HepG2 (cell line): ENCODE data around the gene POLR2B. TPM values are rescaled to one million over a fixed set of nuclear protein-coding genes. Genes with fewer than 3 reads are reported as not detected.
A peak's percentile ranks its signal among the peaks of the same experiment; 100 is the strongest.

Experiments used
- HNF4A ChIP-seq: sonication (generic); formaldehyde crosslinking; IDR thresholded peaks from 2 replicates; pipeline ENCODE4 v1.4.0; 2020; ENCODE audit warnings: missing genetic modification reagents
- IRF2 ChIP-seq: IDR thresholded peaks from 2 replicates; pipeline ENCODE4 v1.6.1; 2018; ENCODE audit warnings: missing genetic modification reagents, missing compliant biosample characterization
- KDM1A ChIP-seq: IDR thresholded peaks from 2 replicates; pipeline ENCODE4 v1.6.1; 2016; ENCODE audit warnings: missing compliant biosample characterization
- MAFK ChIP-seq, 2 experiments: IDR thresholded peaks in 1 of 2; conservative IDR thresholded peaks in 1 of 2; 2 replicates each; pipeline ENCODE4 v1.6.1; 2011; ENCODE audit warnings: improper control_type of control experiment in 2 of 2, low read length in 2 of 2
- MTA1 ChIP-seq: sonication (generic); formaldehyde crosslinking; IDR thresholded peaks from 2 replicates; pipeline ENCODE4 v1.4.0; 2020; ENCODE audit warnings: missing genetic modification reagents, mild to moderate bottlenecking, borderline replicate concordance
- NPAS2 ChIP-seq: sonication (generic); formaldehyde crosslinking; IDR thresholded peaks from 2 replicates; pipeline ENCODE4 v1.8.0; 2022; ENCODE audit warnings: mild to moderate bottlenecking, missing genetic modification reagents, borderline replicate concordance
- RARG ChIP-seq: sonication (generic); formaldehyde crosslinking; IDR thresholded peaks from 2 replicates; pipeline ENCODE4 v1.4.0; 2020; ENCODE audit warnings: low read depth, mild to moderate bottlenecking, missing genetic modification reagents
- YY1 ChIP-seq: IDR thresholded peaks from 2 replicates; pipeline ENCODE4 v1.6.1; 2011; ENCODE audit warnings: low read length, low read depth, moderate library complexity, mild to moderate bottlenecking; ENCODE audit not compliant: insufficient read depth, insufficient replicate concordance
- ZFP36L1 ChIP-seq: sonication (generic); formaldehyde crosslinking; IDR thresholded peaks from 2 replicates; pipeline ENCODE4 v1.8.0; 2022; ENCODE audit warnings: mild to moderate bottlenecking, missing genetic modification reagents, moderate library complexity
- ZFP90 ChIP-seq: sonication (generic); formaldehyde crosslinking; IDR thresholded peaks from 2 replicates; pipeline ENCODE4 v1.8.0; 2022; ENCODE audit warnings: missing genetic modification reagents, mild to moderate bottlenecking, inconsistent platforms, borderline replicate concordance
- ZMYM2 ChIP-seq: sonication (generic); formaldehyde crosslinking; IDR thresholded peaks from 2 replicates; pipeline ENCODE4 v1.8.0; 2022; ENCODE audit warnings: mild to moderate bottlenecking, missing genetic modification reagents
- ZNF431 ChIP-seq: sonication (generic); formaldehyde crosslinking; IDR thresholded peaks from 2 replicates; pipeline ENCODE4 v1.9.0; 2022; ENCODE audit warnings: missing genetic modification reagents, low read depth, mild to moderate bottlenecking, borderline replicate concordance
- ZNF547 ChIP-seq: sonication (generic); formaldehyde crosslinking; IDR thresholded peaks from 2 replicates; pipeline ENCODE4 v1.5.1; 2020; ENCODE audit warnings: mild to moderate bottlenecking, missing genetic modification reagents
- polyA plus RNA-seq, 8 experiments: library from polyadenylated mRNA; depleted of rRNA in 3 of 8; stranded (reverse) in 7 of 8; unstranded in 1 of 8; fragments of >200 nt; fragmentation: Illumina TruSeq in 4 of 8; extraction: Trizol in 4 of 8; gene quantifications; 2 replicates each; pipeline versions ENCODE4 v1.2.1 to v1.2.3, GENCODE V29; 2011 to 2016; ENCODE audit warnings: low read depth in 4 of 8, missing spikeins in 1 of 8, mixed read lengths in 1 of 8; ENCODE audit not compliant: insufficient read depth in 1 of 8
- total RNA-seq, 5 experiments: library from RNA; depleted of rRNA; stranded (reverse); fragments of >200 nt; fragmentation: Illumina TruSeq; extraction: Trizol; gene quantifications; 2 replicates each; pipeline ENCODE4 v1.2.3, GENCODE V29; 2016; ENCODE audit warnings: low read depth in 1 of 5
- TF ChIP-seq, protein P1 (sequence below): IDR thresholded peaks from 2 replicates; pipeline ENCODE4 v1.6.1; 2012; ENCODE audit warnings: low read length, improper control_type of control experiment
- TF ChIP-seq, protein P2 (sequence below): sonication (generic); formaldehyde crosslinking; IDR thresholded peaks from 2 replicates; pipeline ENCODE4 v1.5.0; 2020; ENCODE audit warnings: mild to moderate bottlenecking, missing genetic modification reagents
- TF ChIP-seq, protein P3 (sequence below): sonication (generic); formaldehyde crosslinking; IDR thresholded peaks from 2 replicates; pipeline ENCODE4 v1.4.0; 2020; ENCODE audit warnings: mild to moderate bottlenecking, missing genetic modification reagents
- TF ChIP-seq, protein P4 (sequence below): sonication (generic); formaldehyde crosslinking; IDR thresholded peaks from 2 replicates; pipeline ENCODE4 v1.4.0; 2020; ENCODE audit warnings: missing genetic modification reagents, borderline replicate concordance

POLR2B gene
- total and polyA plus RNA-seq, 2 of the 13 experiments (the other 11 are each of a cell fraction or from before 2014, with no cell fraction given), result 70.6 to 116 TPM

DNA sequence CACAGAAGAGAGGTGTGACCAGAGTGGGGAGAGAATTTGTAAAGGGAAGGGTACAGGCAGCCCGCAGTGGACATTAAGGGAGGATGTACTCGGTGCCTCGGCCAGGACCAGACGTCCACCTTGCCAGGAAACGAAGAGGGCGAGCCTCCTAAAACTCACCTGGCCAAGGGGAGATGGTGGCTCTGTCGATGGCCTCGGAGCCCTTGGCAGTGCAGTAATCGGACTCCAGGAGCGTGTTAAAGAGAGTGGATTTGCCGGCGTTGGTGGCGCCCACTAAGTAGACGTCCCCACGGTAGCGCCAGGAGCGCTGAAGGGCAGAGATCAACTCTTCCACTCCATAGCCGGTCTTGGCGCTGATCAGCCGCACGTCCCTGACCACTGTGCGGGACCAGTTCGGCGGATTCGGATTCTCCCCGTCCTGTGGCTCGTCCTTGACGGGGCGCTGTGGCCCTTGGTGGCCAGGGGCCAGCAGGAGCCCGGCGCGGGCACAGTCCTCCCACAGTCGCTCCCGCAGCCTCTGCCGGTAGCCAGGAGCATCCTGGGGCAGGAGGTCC, 2.3 kb upstream of the POLR2B start (continued):
- TF ChIP-seq, protein P1, sequence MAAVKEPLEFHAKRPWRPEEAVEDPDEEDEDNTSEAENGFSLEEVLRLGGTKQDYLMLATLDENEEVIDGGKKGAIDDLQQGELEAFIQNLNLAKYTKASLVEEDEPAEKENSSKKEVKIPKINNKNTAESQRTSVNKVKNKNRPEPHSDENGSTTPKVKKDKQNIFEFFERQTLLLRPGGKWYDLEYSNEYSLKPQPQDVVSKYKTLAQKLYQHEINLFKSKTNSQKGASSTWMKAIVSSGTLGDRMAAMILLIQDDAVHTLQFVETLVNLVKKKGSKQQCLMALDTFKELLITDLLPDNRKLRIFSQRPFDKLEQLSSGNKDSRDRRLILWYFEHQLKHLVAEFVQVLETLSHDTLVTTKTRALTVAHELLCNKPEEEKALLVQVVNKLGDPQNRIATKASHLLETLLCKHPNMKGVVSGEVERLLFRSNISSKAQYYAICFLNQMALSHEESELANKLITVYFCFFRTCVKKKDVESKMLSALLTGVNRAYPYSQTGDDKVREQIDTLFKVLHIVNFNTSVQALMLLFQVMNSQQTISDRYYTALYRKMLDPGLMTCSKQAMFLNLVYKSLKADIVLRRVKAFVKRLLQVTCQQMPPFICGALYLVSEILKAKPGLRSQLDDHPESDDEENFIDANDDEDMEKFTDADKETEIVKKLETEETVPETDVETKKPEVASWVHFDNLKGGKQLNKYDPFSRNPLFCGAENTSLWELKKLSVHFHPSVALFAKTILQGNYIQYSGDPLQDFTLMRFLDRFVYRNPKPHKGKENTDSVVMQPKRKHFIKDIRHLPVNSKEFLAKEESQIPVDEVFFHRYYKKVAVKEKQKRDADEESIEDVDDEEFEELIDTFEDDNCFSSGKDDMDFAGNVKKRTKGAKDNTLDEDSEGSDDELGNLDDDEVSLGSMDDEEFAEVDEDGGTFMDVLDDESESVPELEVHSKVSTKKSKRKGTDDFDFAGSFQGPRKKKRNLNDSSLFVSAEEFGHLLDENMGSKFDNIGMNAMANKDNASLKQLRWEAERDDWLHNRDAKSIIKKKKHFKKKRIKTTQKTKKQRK, result no peak
- TF ChIP-seq, protein P2, sequence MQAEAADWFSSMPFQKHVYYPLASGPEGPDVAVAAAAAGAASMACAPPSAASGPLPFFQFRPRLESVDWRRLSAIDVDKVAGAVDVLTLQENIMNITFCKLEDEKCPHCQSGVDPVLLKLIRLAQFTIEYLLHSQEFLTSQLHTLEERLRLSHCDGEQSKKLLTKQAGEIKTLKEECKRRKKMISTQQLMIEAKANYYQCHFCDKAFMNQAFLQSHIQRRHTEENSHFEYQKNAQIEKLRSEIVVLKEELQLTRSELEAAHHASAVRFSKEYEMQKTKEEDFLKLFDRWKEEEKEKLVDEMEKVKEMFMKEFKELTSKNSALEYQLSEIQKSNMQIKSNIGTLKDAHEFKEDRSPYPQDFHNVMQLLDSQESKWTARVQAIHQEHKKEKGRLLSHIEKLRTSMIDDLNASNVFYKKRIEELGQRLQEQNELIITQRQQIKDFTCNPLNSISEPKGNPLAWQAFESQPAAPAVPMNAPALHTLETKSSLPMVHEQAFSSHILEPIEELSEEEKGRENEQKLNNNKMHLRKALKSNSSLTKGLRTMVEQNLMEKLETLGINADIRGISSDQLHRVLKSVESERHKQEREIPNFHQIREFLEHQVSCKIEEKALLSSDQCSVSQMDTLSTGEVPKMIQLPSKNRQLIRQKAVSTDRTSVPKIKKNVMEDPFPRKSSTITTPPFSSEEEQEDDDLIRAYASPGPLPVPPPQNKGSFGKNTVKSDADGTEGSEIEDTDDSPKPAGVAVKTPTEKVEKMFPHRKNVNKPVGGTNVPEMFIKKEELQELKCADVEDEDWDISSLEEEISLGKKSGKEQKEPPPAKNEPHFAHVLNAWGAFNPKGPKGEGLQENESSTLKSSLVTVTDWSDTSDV (CRISPR knock-in tag), result no peak
- TF ChIP-seq, protein P3, sequence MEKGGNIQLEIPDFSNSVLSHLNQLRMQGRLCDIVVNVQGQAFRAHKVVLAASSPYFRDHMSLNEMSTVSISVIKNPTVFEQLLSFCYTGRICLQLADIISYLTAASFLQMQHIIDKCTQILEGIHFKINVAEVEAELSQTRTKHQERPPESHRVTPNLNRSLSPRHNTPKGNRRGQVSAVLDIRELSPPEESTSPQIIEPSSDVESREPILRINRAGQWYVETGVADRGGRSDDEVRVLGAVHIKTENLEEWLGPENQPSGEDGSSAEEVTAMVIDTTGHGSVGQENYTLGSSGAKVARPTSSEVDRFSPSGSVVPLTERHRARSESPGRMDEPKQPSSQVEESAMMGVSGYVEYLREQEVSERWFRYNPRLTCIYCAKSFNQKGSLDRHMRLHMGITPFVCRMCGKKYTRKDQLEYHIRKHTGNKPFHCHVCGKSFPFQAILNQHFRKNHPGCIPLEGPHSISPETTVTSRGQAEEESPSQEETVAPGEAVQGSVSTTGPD (CRISPR knock-in tag), result no peak
- TF ChIP-seq ZMYM2 (CRISPR knock-in tag) (peak; percentile 37; the same call in 1 of the 2 replicates), ZFP90 (0 out of 2 replicates have a peak, but pooled peaks have one; percentile 19), YY1 (no peak), RARG (no peak), MAFK (conservative IDR thresholded peaks at IDR 0.05 in 1 of 2, IDR thresholded peaks at IDR 0.05 in 1 of 2; ENCODE audit: low read length in 2 of 2) (no peak), KDM1A (CRISPR knock-in tag) (no peak), MTA1 (CRISPR knock-in tag) (peak; percentile 39; the same call in 1 of the 2 replicates), ZNF431 (CRISPR knock-in tag) (0 out of 2 replicates have a peak, but pooled peaks have one; percentile 9), ZFP36L1 (CRISPR knock-in tag) (no peak), NPAS2 (CRISPR knock-in tag) (no peak), IRF2 (no peak), HNF4A (CRISPR knock-in tag) (no peak), ZNF547 (CRISPR knock-in tag) (no peak)
- TF ChIP-seq, protein P4, sequence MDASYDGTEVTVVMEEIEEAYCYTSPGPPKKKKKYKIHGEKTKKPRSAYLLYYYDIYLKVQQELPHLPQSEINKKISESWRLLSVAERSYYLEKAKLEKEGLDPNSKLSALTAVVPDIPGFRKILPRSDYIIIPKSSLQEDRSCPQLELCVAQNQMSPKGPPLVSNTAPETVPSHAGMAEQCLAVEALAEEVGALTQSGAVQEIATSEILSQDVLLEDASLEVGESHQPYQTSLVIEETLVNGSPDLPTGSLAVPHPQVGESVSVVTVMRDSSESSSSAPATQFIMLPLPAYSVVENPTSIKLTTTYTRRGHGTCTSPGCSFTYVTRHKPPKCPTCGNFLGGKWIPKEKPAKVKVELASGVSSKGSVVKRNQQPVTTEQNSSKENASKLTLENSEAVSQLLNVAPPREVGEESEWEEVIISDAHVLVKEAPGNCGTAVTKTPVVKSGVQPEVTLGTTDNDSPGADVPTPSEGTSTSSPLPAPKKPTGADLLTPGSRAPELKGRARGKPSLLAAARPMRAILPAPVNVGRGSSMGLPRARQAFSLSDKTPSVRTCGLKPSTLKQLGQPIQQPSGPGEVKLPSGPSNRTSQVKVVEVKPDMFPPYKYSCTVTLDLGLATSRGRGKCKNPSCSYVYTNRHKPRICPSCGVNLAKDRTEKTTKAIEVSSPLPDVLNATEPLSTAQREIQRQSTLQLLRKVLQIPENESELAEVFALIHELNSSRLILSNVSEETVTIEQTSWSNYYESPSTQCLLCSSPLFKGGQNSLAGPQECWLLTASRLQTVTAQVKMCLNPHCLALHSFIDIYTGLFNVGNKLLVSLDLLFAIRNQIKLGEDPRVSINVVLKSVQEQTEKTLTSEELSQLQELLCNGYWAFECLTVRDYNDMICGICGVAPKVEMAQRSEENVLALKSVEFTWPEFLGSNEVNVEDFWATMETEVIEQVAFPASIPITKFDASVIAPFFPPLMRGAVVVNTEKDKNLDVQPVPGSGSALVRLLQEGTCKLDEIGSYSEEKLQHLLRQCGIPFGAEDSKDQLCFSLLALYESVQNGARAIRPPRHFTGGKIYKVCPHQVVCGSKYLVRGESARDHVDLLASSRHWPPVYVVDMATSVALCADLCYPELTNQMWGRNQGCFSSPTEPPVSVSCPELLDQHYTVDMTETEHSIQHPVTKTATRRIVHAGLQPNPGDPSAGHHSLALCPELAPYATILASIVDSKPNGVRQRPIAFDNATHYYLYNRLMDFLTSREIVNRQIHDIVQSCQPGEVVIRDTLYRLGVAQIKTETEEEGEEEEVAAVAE (CRISPR knock-in tag), result no peak
